GM23248 (cell line): Measurements from ENCODE around the gene BTD. TPM values are rescaled to one million over a fixed set of nuclear protein-coding genes. Genes with fewer than 3 reads are reported as not detected.
A peak's percentile ranks its signal among the peaks of the same experiment; 100 is the strongest.

Experiments
- DNase-seq: peaks from one replicate; pipeline ENCODE4 v3.0.0-alpha.2; 2015
- H2AFZ ChIP-seq: fragments of 200-600 bp; sonication (generic); 2 replicates; pipeline ENCODE4 v1.6.1; 2016; ENCODE audit warnings: antibody characterized with exemption
- H3F3A ChIP-seq: fragments of 200-600 bp; sonication (generic); 2 replicates; pipeline ENCODE4 v1.6.1; 2016; ENCODE audit warnings: mild to moderate bottlenecking, antibody characterized with exemption, mixed run types; ENCODE audit not compliant: insufficient read depth
- H3K27ac ChIP-seq: fragments of 200-600 bp; sonication (generic); 2 replicates; pipeline ENCODE4 v1.5.1; 2016; ENCODE audit warnings: mild to moderate bottlenecking
- H3K27me3 ChIP-seq: fragments of 200-600 bp; sonication (generic); replicated peaks from 2 replicates; pipeline ENCODE4 v1.6.1; 2016; ENCODE audit warnings: mild to moderate bottlenecking; ENCODE audit not compliant: insufficient read depth
- H3K36me3 ChIP-seq: fragments of 200-600 bp; sonication (generic); 2 replicates; pipeline ENCODE4 v1.6.1; 2016; ENCODE audit warnings: low read depth, mild to moderate bottlenecking
- H3K4me1 ChIP-seq: fragments of 200-600 bp; sonication (generic); 2 replicates; pipeline ENCODE4 v1.6.1; 2016; ENCODE audit warnings: mild to moderate bottlenecking; ENCODE audit not compliant: insufficient read depth
- H3K4me2 ChIP-seq: fragments of 200-600 bp; sonication (generic); one replicate; pipeline ENCODE4 v1.6.1; 2016; ENCODE audit warnings: mild to moderate bottlenecking; ENCODE audit not compliant: unreplicated experiment
- H3K4me3 ChIP-seq: fragments of 200-600 bp; sonication (generic); 2 replicates; pipeline ENCODE4 v1.5.1; 2016; ENCODE audit warnings: mild to moderate bottlenecking
- H3K79me2 ChIP-seq: fragments of 200-600 bp; sonication (generic); 2 replicates; pipeline ENCODE4 v1.6.1; 2016; ENCODE audit warnings: mild to moderate bottlenecking; ENCODE audit not compliant: insufficient read depth
- H3K9ac ChIP-seq: fragments of 200-600 bp; sonication (generic); 2 replicates; pipeline ENCODE4 v1.6.1; 2016; ENCODE audit warnings: mild to moderate bottlenecking
- H3K9me2 ChIP-seq: fragments of 200-600 bp; sonication (generic); 2 replicates; pipeline ENCODE4 v1.6.1; 2016; ENCODE audit warnings: mixed run types, mild to moderate bottlenecking, moderate library complexity; ENCODE audit not compliant: insufficient read depth
- H3K9me3 ChIP-seq: fragments of 200-600 bp; sonication (generic); one replicate; pipeline ENCODE4 v1.6.1; 2017; ENCODE audit warnings: low read depth
- H4K20me1 ChIP-seq: fragments of 200-600 bp; sonication (generic); 2 replicates; pipeline ENCODE4 v1.6.0; 2016; ENCODE audit not compliant: insufficient read depth
- EZH2 ChIP-seq: fragments of 200-600 bp; sonication (generic); IDR thresholded peaks from 2 replicates; pipeline ENCODE4 v1.6.1; 2018; ENCODE audit warnings: antibody characterized with exemption, mild to moderate bottlenecking; ENCODE audit not compliant: insufficient read depth, poor library complexity, severe bottlenecking
- EZH2phosphoT487 ChIP-seq: fragments of 200-600 bp; sonication (generic); IDR thresholded peaks from 2 replicates; pipeline ENCODE4 v1.6.1; 2018; ENCODE audit warnings: antibody characterized with exemption, moderate library complexity, mild to moderate bottlenecking, low read depth; ENCODE audit not compliant: insufficient read depth
- WGBS, 2 experiments: methylation state at CpG; one replicate each; pipeline ENCODE4 v1.1.6; 2015 to 2017; ENCODE audit warnings: low lambda C conversion rate in 2 of 2, low coverage in 1 of 2; ENCODE audit errors: missing lambda C conversion rate in 2 of 2; 5-methylcytosine and 5-hydroxymethylcytosine counted together
- in situ Hi-C: fragments of 300-500 bp; cut with MboI; formaldehyde crosslinking; loops from 2 replicates; pipeline ENCODE4 v1.15.0; 2020
- polyA plus RNA-seq: library from polyadenylated mRNA; unstranded; fragments of >200 nt; fragmentation: Nextera tagmentation; extraction: Ambion mirVana; gene quantifications from 2 replicates; pipeline ENCODE4 v1.2.1, GENCODE V29; 2016
- total RNA-seq: library from RNA; depleted of rRNA; stranded (reverse); fragments of >200 nt; shearing (Covaris generic); gene quantifications from 2 replicates; pipeline ENCODE4 v1.2.3, GENCODE V29; 2014

Gene BTD
- total and polyA plus RNA-seq, 2 experiments from 2014 or later, result 20.1 to 48.0 TPM

DNA sequence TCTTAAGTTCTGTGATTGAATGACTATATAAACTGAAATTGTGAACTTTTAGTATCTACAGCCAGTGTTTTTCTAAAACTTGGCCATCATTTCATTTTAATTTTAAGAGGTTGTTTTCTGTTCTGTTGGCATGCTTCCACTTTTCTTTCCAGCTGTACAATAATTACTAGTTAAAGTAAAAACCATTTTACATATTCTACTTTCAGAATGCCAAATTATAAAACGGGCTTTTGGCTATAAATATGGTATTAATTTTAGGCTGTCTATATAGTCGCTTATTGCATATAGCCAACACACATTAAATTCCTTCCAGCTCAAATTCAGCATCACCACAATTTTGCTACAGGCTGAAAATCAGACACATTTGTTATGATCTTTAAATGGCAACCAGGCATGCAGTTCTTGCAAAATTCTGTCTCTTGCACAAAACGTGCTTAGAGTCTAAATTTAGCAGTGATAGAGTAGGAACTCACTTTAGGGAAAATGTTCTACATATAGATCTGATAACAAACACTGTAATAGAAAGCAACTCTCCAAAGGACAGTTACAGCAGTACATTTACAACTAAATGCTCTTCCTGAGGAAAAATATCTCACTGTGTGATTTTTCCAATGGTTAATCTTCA, 81.1 kb downstream of the BTD start:
- Histone ChIP-seq H3K79me2 (no peaks in the 10 kb centered on the region), H3K36me3 (peaks cover 58% of the 10 kb centered on the region), H3K4me2 (no peak overlapping the region), H3K27me3 (no peaks in the 10 kb centered on the region), H3K9me2 (no peaks in the 10 kb centered on the region), H3K4me1 (peaks cover 13% of the 10 kb centered on the region), H3K9ac (peak overlapping the region; percentile 12; the same call in 1 of the 2 replicates), H2AFZ (no peak overlapping the region), H3K9me3 (no peaks in the 10 kb centered on the region), H3K4me3 (no peak overlapping the region), H3K27ac (peak overlapping the region; percentile 36), H3F3A (peaks cover 30% of the 10 kb centered on the region), H4K20me1 (no peaks in the 10 kb centered on the region)
- in situ Hi-C loops, result no loop called here
- peak; percentile 56 for DNase-seq
- WGBS, 2 experiments, result 10 to 15% methylated on average over 3 of the region's 3 CpGs
- no peak for TF ChIP-seq EZH2phosphoT487
- no peak for TF ChIP-seq EZH2

DNA sequence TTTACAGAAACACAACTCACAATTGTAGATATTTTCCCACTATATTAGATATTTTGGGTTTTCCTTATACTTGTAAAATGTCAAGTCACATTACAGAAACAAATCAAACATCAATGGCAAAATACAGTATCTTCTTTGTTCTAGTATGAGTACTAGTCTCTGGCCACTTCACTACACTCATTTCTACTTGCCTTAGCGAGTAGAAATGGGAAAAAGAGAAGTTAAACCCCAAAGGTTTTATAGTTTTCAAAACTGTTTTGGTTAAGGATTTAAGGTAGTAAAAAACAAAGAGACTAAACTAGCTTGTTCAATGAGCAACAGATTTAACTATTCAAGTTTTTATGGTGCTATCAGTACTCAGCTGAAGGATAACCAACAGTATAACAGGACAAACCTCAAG, 81.7 kb downstream of the BTD start:
- peak overlapping the region; percentile 36 for H3K27ac ChIP-seq
- no peak overlapping the region for H2AFZ ChIP-seq
- no peak for DNase-seq
- no peak overlapping the region for H3K4me2 ChIP-seq
- H3K79me2 ChIP-seq, result no peaks in the 10 kb centered on the region
- peaks cover 52% of the 10 kb centered on the region for H3K36me3 ChIP-seq
- no peaks in the 10 kb centered on the region for H4K20me1 ChIP-seq
- no peak overlapping the region for H3K4me3 ChIP-seq
- no peak for TF ChIP-seq EZH2phosphoT487
- no peak for TF ChIP-seq EZH2
- H3F3A ChIP-seq, result peaks cover 25% of the 10 kb centered on the region
- H3K9me2 ChIP-seq, result no peaks in the 10 kb centered on the region
- H3K27me3 ChIP-seq, result no peaks in the 10 kb centered on the region
- H3K9ac ChIP-seq, result peak overlapping the region; percentile 12; the same call in 1 of the 2 replicates
- in situ Hi-C loops, result no loop called here
- peaks cover 13% of the 10 kb centered on the region for H3K4me1 ChIP-seq
- 97 to 100% methylated on average over 1 of the region's 1 CpG for WGBS, 2 experiments
- no peaks in the 10 kb centered on the region for H3K9me3 ChIP-seq

DNA sequence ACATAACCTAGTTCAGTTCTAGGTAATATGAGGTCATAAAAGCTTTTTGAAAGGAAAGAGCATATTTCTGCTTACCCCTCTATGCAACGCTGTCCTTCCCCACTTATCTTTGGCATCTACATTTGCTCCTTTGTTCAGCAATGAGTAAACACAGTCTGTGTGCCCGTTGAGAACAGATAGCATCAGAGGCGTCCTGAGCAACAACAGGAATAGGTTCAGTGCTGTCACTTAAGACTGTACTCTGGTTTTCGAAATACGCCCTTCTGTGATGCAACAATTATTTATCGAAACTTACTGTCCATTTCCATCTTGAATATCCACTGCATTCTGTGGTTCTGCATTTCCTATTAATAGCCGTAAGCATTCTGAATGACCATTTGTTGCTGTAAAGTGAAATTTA, 84.4 kb downstream of the BTD start:
- no peaks in the 10 kb centered on the region for H4K20me1 ChIP-seq
- H3K9me2 ChIP-seq, result no peaks in the 10 kb centered on the region
- H3K4me3 ChIP-seq, result no peak overlapping the region
- H3K4me1 ChIP-seq, result peaks cover 13% of the 10 kb centered on the region
- no peaks in the 10 kb centered on the region for H3K27me3 ChIP-seq
- WGBS, 2 experiments, result 88 to 89% methylated on average over 7 of the region's 7 CpGs
- no peak overlapping the region for H2AFZ ChIP-seq
- no peaks in the 10 kb centered on the region for H3K9me3 ChIP-seq
- no peak overlapping the region for H3K9ac ChIP-seq
- DNase-seq, result no peak
- H3K4me2 ChIP-seq, result no peak overlapping the region
- H3K27ac ChIP-seq, result no peak overlapping the region
- no peaks in the 10 kb centered on the region for H3K79me2 ChIP-seq
- in situ Hi-C loops, result no loop called here
- TF ChIP-seq EZH2phosphoT487 (no peak), EZH2 (no peak)
- H3F3A ChIP-seq, result peaks cover 22% of the 10 kb centered on the region
- H3K36me3 ChIP-seq, result peaks cover 58% of the 10 kb centered on the region

DNA sequence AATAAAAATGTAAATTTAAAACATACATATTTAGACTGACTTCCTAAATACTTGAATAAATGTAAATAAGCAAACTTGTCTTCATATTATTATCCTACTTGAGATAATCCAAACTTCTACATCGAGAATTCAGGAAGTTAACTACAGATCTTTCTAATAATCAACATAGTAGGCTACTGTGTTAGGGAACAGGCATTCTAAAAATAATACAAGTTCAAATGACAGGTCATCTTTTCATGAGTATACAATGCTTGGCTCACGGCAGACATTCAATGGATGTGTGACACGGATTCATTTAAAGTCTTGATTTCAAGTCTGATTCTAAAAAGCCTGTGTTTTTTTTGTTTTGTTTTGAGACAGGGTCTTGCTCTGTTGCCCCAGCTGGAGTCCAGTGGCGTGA, 88.7 kb downstream of the BTD start:
- no peak overlapping the region for H3K9ac ChIP-seq
- H2AFZ ChIP-seq, result no peak overlapping the region
- H3K27me3 ChIP-seq, result no peaks in the 10 kb centered on the region
- peaks cover 63% of the 10 kb centered on the region for H3K36me3 ChIP-seq
- H3K9me2 ChIP-seq, result no peaks in the 10 kb centered on the region
- no peak overlapping the region for H3K4me3 ChIP-seq
- no peak for TF ChIP-seq EZH2phosphoT487
- no peak for TF ChIP-seq EZH2
- 0 out of 2 replicates have a peak, but pooled peaks cover 4% of the 10 kb centered on the region for H3K79me2 ChIP-seq
- no peaks in the 10 kb centered on the region for H4K20me1 ChIP-seq
- H3F3A ChIP-seq, result no peaks in the 10 kb centered on the region
- H3K4me1 ChIP-seq, result no peaks in the 10 kb centered on the region; the same call in 1 of the 2 replicates
- no peak overlapping the region for H3K4me2 ChIP-seq
- DNase-seq, result no peak
- WGBS, 2 experiments, result 97 to 98% methylated on average over 4 of the region's 4 CpGs
- in situ Hi-C loops, result no loop called here
- no peak overlapping the region for H3K27ac ChIP-seq
- H3K9me3 ChIP-seq, result no peaks in the 10 kb centered on the region
